Measurements from ENCODE around the gene KRTAP10-3.
"Not testable (repeated sequence)": the region's sequence is repeated elsewhere in the genome, so short reads cannot be mapped to it uniquely, and the experiment has no call there.

KRTAP10-3 gene

DNA sequence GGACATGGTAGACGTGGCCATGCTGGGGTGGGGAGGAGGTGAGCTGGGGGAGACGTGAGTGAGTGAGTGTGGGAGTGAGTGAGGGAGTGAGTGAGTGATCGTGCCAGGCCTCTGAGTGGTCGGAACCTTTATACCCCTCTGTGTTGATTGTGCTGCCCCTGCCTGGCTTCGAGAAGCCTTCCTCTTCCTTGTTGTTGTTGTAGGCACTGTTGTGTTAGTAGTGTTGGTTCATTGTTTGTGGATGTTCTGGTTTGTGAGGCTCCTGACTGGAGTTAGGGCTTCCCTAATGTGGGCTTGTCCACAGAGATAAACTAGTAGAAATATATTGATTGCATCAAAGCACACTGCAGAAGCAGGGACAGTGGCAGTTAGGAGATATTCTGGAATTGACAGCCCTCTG is at the start of gene KRTAP10-3:
Gene KRTAP10-3, minus strand, starts transcription at position 101 of the 400 bp plus-strand sequence. Its CDS starts 80 bp downstream, at position 21.
- no peak for DNase-seq

DNA sequence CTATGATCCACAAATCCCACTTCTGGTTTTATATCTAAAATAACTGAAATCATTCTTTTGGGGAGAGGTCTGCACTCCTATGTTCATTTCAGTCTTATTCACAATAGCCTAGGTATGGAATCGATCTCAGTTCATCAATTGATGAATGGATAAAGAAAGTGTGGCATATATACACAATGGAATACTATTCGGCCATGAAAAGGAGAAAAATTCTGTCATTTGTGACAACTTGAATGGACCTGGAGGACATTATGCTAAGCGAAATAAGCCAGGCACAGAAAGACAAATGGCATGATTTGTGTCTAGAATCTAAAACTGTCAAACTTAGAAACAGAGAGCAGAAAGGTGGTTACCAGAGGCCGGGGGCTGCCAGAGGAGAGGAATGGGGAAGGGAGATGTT is 47.9 kb upstream of the KRTAP10-3 start:
- DNase-seq: no peak

DNA sequence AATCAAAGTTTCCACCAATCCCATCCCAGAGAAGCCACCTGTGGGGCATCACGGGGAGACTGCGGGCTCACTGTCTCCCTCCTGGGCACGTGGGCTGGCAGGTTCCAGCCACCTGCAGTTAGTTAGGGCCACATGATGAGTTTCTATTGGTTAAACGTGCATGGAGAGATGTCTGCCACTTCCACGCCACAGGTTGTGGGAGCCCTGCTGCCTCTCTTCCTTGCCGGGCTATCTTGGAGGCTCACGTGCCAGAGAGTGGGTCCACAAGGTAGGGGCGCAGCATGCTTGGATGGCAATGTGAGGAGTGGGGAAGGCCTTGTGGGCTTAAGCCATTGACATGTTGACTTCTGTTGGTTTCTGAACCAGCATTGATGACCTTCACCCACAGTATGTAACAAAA is 45.3 kb upstream of the KRTAP10-3 start:
- DNase-seq: no peak

DNA sequence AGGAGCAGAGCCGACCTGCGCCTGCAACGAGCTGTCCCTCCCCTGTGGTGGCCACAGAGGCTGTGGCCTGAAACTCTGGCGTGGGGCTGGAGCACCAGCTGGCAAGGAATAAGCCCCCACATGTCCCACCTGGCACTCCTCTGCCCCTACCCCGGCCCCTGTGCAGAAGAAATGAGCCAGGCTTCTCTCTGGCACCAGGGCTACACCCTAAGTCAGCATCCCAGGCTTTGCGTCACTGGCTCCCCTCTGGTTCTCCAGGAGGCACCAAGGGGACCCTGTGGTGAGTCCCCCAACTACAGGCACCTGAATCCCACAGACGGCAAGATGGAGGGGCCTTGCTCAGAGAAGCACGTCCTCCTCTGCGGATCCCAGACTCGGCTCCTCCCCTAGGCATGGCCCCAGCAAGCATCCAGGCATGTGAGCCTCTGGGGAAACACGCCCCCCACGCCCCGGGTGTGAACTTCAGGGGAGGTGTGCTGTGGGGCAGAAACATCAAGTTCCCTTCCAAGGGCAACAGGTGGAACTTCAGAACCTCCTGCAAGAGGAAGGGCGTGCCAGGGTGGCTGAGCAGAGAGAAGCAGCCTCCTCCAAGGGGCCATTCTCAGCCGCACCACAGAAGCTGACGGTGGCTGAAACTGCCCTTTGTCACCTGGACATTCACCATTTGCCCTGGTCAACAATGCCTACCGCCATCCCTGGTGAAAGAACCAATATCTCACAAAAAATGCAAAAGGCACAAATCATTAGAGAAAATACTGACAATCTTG is 44.7 kb upstream of the KRTAP10-3 start:
- DNase-seq: no peak

DNA sequence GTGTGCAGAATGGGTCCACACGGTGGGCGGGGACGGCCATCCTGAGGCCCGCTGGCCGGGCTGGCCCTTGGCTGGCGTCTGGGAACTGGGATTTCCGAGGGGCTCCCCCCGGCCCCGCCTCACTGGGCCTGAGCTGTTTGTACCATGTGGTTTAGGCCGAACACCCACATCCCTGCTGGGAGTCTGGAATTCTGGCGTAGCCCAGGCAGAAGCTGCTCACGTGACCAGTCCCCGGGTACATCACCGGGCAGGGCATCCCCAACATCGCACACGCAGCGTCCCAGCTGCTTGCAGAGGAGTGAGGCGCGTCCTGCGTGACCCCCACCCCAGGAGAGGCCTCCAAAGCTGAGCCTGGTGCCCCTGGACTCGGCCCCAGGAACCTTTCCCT is 43.9 kb upstream of the KRTAP10-3 start:
- DNase-seq: no peak

GRCh38 chr21:44601596-44602462 is 43.2 kb upstream of the KRTAP10-3 start:
- no peak for DNase-seq

GRCh38 chr21:44601091-44601490 is 42.5 kb upstream of the KRTAP10-3 start:
- not testable (repeated sequence) for DNase-seq

- not testable (repeated sequence) for DNase-seq
Measured at GRCh38 chr21:44600118-44600978, 41.8 kb upstream of the KRTAP10-3 start, which contains the start of gene KRTAP10-7. TSS of gene KRTAP10-7 (plus strand) at chr21:44600597. CDS start at chr21:44600622, 25 bp downstream.

- no peak for DNase-seq
Measured at GRCh38 chr21:44599264-44600029, 40.9 kb upstream of the KRTAP10-3 start.

DNA sequence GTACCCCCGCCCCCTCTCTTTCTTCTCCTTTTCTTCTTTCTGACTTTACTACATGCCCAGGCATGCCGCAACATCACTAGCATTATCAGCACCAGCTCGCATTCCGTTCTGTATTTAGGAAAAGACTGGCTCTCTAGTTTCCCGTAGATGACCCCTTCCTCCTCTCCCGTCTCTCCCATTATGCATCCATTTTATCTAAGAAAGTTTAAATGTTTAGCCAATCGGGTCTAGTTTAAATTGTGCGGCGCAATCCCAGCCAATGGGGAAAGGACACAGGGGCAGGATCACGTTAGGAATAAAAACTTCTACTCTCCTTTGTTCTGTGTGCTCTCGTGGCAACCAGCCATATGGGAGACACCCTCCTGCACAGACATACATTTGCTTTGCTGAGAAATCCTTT is 39.5 kb upstream of the KRTAP10-3 start:
- DNase-seq: no peak

DNA sequence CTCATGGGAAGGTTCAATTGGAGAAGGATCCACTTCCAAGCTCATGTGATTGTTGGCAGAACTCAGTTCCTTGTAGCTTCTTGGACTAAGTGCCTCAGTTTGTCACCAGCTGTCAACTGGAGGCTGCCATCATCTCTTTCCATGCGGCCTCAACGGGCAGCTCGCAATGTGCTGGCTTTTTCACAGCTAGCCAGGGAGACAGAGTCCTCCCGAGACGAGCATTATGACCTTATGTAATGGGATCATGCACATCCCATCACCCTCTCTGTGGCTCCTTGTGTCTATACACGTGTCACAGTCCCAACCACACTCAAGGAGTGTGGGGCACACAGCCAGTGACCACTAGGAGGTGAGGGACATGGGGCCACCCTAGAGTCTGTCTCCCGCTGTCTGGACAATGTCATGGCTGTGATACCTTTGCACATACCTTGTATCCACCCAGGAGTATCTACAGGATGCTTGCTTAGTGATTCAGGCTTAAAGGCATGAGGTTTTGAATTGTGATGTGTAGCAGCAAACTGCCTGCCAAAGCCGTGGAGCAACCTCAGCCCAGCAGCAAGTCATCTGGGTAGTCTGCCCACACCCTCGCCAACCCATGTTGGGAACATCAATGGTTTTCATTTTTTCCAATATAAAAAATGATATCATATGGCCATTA is 37.6 kb upstream of the KRTAP10-3 start:
- DNase-seq: no peak

DNA sequence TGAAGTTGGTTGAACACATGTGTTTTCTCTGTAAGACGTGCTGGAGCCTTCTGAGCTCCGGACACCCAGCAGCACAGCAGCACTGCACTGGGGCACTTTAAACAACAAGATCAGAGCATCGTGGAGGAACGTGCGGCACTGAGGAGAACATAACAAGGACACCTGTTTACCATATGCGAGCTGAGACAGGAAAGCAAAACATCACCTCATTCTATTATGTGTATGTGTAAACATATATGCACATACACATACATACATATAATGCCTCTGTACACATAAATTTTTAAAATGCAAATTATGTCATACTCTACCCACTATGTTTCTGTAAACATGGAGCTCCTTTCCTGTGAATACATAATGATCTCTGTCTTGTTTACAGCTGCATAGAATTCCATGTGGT is 36.9 kb upstream of the KRTAP10-3 start:
- DNase-seq: no peak

GRCh38 chr21:44594406-44594916 is 35.9 kb upstream of the KRTAP10-3 start:
- DNase-seq: no peak

- peak; percentile 97 for DNase-seq
Measured at GRCh38 chr21:44593598-44594405, 35.2 kb upstream of the KRTAP10-3 start.

DNA sequence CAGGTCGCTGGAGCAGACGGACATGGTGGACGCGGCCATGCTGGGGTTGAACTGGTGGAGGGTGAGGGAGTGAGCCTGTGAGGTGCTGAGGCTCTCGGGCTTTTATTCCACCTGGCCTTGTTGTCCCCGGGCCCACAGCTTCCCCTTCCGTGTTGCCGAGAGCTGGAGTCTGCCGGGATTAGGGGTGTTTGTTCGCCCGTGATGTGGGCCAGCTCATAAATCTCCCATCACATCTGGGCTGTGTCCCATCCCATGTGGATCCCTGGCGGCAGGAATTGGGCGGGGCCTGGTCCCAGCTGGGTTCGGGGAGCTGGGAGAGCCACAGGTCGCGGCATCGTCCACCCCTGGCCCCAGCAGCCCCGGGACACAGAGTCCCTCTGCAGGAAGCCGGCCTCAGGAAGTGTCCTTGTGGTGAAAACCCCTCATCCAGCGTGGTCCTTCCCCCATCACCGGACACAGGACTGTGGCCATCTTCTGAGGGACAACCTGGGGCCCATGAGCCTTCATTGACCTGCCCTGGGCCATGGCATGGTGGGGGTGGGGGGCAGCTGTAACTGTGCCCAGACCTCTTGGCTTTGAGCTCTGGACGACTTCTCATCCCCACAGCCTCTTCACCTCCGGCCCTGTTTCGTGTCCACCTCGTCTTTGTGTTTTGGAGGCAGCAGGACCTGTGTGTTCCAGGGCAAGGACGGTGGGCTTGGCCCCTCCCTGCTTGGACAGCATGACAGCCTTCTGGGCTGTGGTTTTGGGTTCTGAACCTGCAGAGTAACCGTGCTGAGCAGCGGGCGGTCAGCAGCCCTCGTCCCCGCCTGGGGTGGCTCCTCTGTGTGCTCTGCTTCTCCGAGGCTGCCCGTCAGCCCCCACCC is 34.1 kb upstream of the KRTAP10-3 start, which contains the start of gene KRTAP10-6:
Gene KRTAP10-6, minus strand, starts transcription at position 60 of the 866 bp plus-strand sequence. Its CDS starts 21 bp downstream, at position 39.
- DNase-seq: no peak

GRCh38 chr21:44591801-44592130 is 33.2 kb upstream of the KRTAP10-3 start:
- not testable (repeated sequence) for DNase-seq

- DNase-seq: not testable (repeated sequence)
Measured at GRCh38 chr21:44590897-44591800, 32.6 kb upstream of the KRTAP10-3 start.

GRCh38 chr21:44590311-44590721 is 31.7 kb upstream of the KRTAP10-3 start:
- no peak for DNase-seq

Measured in hematopoietic multipotent progenitor cell treated with erythropoietin and hydrocortisone succinate and interleukin-3 and kit ligand, for 8 days (in vitro differentiated cells).